Measurements from ENCODE around the gene CCL19.
"Not testable (repeated sequence)": the region's sequence is repeated elsewhere in the genome, so short reads cannot be mapped to it uniquely, and the experiment has no call there.

Gene CCL19

GRCh38 chr9:34690983-34691935 is at the start of gene CCL19:
Gene CCL19 (minus strand): TSS chr9:34691276. CDS start chr9:34691139, 137 bp downstream.
- no peak for DNase-seq

GRCh38 chr9:34740176-34740575 is 49.1 kb upstream of the CCL19 start:
- not testable (repeated sequence) for DNase-seq

GRCh38 chr9:34737677-34738260 is 46.7 kb upstream of the CCL19 start:
- DNase-seq, result no peak

DNA sequence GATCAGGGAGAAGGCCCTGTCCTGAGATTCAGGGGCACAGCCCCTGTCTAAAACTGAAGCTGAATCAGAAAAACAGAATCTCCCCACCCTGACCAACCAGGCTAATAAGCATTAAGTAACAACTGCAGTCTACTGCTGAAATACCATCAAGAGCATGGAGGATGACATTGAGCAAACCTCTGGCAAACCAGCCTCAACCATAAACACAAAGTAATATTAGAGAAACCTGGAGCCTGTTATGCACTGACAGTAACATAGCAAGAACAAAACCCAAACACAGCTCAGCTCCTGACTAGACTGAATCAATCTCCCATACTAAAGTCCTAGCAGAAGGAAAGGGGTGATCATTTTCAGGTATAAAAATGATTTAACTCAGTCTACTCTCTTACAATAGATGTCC is 43.6 kb upstream of the CCL19 start:
- DNase-seq, result no peak

DNA sequence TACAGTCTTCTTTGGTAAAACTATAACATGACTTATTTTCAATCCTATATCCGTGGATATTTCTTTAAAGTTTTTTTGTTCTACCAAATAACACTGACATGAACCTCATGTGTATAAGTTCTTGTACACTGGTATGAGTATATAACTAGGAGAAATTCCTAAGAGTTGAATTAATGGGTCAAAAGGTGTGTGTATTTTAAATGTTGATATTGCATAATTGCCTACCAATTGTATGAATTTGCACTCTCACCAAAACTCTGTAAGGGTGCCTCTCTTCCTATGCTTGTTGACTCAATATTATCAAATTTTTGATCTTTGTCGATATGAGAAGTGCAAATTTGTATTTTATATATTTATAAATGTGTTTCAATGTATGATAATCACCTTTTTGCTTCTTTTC is 41.8 kb upstream of the CCL19 start:
- DNase-seq, result no peak

DNA sequence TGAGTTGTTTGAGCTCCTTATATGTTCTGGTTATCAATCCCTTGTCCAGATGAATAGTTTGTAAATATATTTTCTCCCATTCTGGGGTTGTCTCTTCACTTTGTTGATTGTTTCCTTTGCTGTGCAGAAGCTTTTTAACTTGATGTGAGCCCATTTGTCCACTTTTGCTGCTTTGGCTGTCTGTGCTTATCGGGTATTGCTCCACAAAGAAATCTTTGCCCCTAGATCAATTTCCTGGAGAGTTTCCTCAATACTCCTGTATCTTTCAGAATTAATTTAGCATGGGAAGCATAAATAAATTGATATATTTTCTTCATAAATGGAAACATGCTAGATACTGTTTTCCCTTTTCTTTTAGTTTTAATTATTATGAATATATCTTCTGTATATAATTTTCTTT is 41.4 kb upstream of the CCL19 start:
- DNase-seq, result no peak

- DNase-seq, result no peak
Measured at GRCh38 chr9:34723141-34723540, 32.1 kb upstream of the CCL19 start.

- DNase-seq, result not testable (repeated sequence)
Measured at GRCh38 chr9:34719769-34720025, 28.6 kb upstream of the CCL19 start.

DNA sequence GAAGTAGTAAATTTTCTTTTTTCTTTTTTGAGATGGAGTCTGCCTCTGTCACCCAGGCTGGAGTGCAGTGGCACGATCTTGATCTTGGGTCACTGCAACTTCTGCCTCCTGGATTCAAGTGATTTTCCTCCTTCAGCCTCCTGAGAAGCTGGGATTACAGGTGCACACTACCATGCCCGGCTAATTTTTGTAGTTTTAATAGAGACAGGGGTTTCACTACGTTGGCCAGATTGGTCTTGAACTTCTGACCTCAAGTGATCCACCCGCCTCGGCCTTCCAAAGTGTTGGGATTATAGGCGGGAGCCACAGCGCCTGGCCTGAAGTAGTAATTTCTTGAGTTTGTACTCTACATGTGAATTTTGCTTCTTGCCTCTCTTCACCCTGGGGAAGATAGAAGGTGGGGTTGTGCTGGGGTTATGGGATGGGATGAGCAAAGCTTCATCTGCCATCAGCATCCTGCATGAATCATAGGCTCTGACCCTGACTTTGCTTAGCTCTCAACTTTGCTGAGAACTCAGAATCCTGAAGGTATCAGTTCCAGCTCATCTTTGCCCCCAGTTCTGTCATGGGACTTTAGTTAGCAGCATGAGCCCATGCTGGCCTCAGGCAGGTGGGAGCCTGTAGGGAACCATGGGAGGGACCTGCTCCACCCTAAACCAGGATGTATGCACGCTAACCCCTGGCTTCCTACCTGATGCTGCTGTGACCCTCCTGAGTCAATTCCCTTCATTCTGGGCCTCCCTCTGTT is 28.1 kb upstream of the CCL19 start:
- no peak for DNase-seq

DNA sequence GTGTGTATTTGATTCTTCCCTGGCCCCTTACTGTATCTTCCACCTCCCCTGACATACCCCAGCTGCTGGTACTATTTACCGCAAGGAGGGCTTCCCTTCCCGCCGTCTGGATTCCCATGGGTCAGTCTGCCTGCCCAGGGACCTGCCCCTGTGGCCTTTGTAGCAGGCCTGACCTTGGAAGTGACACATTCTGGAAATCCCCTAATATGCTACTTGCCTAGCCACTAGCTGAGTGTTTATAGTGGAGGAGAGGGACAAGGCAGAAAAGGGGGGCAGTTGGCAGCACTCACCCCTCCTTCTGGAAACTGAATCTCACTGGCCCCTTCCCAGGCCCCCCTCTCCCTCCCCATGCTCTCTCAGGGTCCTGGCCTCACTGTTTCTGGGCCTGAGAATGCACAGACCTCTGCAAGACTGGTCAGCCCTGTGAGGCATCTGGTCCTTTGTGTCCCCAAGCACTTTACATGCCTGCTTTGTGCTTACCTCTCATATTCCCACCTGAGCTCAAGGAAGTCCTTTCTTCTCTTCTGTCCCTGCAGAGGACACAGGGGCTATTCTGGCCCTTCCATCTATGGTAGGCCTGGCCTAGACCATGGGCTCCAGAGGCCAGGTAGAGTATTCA is 27.0 kb upstream of the CCL19 start:
- DNase-seq, result no peak

- DNase-seq, result no peak
Measured at GRCh38 chr9:34716711-34717110, 25.6 kb upstream of the CCL19 start.

DNA sequence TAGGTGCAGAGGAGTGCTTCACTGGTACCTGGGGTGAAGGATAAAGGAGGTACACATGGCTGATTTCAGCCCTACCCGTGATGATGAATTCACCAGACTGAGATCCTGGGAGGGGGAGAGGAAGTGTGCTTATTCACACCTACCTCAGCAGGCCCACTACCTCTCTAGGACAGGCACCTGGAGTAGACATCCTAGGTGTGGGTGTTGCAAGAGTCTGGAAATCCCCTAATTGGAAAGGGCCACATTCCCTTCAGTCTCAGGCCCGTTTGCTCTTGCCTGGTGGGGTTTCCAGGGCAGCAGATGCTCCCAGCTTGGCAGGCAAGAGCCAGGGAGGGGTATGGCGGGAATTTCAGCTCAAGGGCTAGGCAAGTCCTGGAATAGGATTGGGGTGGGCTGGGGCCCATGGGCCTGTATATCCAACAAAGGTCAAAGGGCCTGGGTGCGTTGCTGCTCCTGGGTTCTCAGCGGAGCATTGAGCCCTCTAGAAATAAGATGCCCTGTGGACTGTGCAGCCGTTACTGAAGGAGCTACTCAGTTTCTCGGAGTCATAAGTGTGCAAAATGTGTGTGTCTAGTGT is 24.7 kb upstream of the CCL19 start:
- DNase-seq, result no peak

GRCh38 chr9:34714007-34714406 is 22.9 kb upstream of the CCL19 start:
- no peak for DNase-seq

DNA sequence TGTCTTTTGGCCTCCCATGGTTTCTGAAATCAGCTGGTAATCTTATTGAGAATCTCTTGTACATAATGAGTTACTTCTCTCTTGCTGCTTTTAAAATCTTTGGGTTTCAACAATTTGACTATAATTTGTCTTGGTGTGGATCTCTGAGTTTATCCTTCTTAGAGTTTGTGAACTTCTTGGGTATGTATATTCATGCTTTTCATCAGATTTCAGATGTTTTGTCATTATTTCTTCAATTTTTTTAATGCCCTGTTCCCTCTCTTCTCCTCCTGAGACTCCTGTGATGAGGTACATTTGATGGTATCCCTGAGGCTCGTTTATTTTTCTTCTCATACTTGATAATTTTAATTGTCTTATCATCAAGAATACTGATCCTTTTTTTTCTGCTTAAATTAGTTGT is 21.1 kb upstream of the CCL19 start:
- no peak for DNase-seq

DNA sequence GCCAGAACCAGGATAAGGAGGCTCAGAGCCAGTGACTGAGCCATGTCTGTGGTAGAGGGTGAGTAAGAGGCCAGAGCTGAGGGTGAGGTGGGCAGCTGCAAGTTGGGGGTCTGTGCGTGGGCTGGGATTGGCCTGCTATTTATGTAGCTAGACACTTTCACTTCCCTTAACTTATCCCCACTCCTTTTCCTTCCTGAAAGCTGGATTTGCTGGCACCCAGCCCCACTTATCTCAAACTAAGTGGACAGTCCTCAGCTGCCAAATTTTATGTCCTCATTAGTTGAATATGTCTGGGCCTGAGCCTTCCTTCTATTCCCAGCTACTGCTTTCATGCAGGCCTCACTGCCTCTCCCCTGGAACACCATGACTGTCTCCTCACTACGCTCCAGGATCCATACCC is 18.9 kb upstream of the CCL19 start, which contains the start of gene CCL21:
TSS of gene CCL21 (minus strand) at position 114 of the 400 bp plus-strand sequence. CDS start at position 44, 70 bp downstream.
- DNase-seq, result no peak

GRCh38 chr9:34709196-34709978 is 18.3 kb upstream of the CCL19 start:
- DNase-seq, result no peak

DNA sequence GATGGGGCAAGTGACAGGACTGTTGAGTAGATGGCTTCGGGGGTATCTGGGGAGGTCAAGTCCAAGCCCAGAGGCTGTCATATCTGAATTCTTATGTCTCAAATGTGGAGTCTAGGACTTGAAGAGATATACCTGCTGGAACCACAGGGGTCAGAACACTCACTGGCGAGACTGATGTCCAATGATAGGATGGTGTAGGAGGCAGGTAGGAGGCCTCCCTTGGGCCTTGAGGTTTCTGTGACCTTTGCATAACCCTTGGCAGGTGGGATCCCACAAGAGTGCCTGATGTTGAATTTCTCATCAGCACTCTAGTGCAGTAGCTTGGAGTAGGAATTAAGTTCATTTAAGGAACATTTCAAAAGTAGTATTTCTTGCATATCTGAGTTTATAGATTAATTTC is 16.1 kb upstream of the CCL19 start:
- no peak for DNase-seq

- DNase-seq, result peak; percentile 68
Measured at GRCh38 chr9:34701769-34702736, 11.0 kb upstream of the CCL19 start.

GRCh38 chr9:34701023-34701768 is 10.1 kb upstream of the CCL19 start:
- DNase-seq, result peak; percentile 47

- DNase-seq, result no peak
Measured at GRCh38 chr9:34694811-34695210, 3.7 kb upstream of the CCL19 start.

Data from fibroblast of upper back skin (primary cell).